Activated CD8-positive, alpha-beta T cell treated with anti-CD3 and anti-CD28 coated beads for 36 hours (primary cell): ENCODE measurements around the gene RPS6KL1. TPM values are rescaled to one million over a fixed set of nuclear protein-coding genes. Genes with fewer than 3 reads are reported as not detected.

Experiments
- ATAC-seq: fragments of 200-7000 bp; cut with Tn5 transposase; one replicate; pipeline ENCODE4 v1.10.0; 2021; ENCODE audit warnings: mild to moderate bottlenecking, moderate library complexity
- CTCF ChIA-PET: fragments of 350-600 bp; sonication (Branson Sonifier 250); formaldehyde crosslinking; loops from one replicate; lab custom pipeline; 2021; ENCODE audit warnings: antibody characterized with exemption; lab: Charles Lee
- POLR2A ChIA-PET: fragments of 350-600 bp; sonication (Branson Sonifier 250); formaldehyde crosslinking; loops from one replicate; lab custom pipeline; 2021; ENCODE audit warnings: antibody characterized with exemption; lab: Charles Lee
- DNase-seq: peaks from one replicate; pipeline ENCODE4 v3.0.0-alpha.2; 2020
- H3K27ac Mint-ChIP-seq: one replicate; pipeline ENCODE4 v1.8.0; 2021; ENCODE audit warnings: mild to moderate bottlenecking, mixed read lengths
- H3K27me3 Mint-ChIP-seq: one replicate; pipeline ENCODE4 v1.8.0; 2021; ENCODE audit warnings: mixed read lengths
- H3K36me3 Mint-ChIP-seq: one replicate; pipeline ENCODE4 v1.8.0; 2021; ENCODE audit warnings: low read depth, mixed read lengths
- H3K4me1 Mint-ChIP-seq: one replicate; pipeline ENCODE4 v1.8.0; 2021; ENCODE audit warnings: low read depth, mixed read lengths
- H3K4me3 Mint-ChIP-seq: one replicate; pipeline ENCODE4 v1.8.0; 2021; ENCODE audit warnings: mild to moderate bottlenecking, moderate library complexity, mixed read lengths
- H3K9me3 Mint-ChIP-seq: one replicate; pipeline ENCODE4 v1.8.0; 2021; ENCODE audit warnings: mixed read lengths
- CTCF ChIP-seq: fragments of 200-600 bp; IDR thresholded peaks from one replicate; pipeline ENCODE4 v1.8.0; 2022; ENCODE audit warnings: antibody characterized with exemption, mild to moderate bottlenecking
- intact Hi-C: fragments of 100-400 bp; cut with micrococcal nuclease; formaldehyde crosslinking; loops from one replicate; pipeline ENCODE4 v1.10.0; 2022
- total RNA-seq, 2 experiments: library from RNA; stranded (reverse); gene quantifications; one replicate each; pipeline ENCODE4 v1.2.3, GENCODE V29; 2021

RPS6KL1 gene
- total RNA-seq, 2 experiments from 2014 or later = 4.1 to 5.1 TPM

GRCh38 chr14:74952697-74953484 lies 29.8 kb upstream of the RPS6KL1 start:
- no peak overlapping the region for H3K4me3 Mint-ChIP-seq

GRCh38 chr14:74952180-74952665 lies 29.2 kb upstream of the RPS6KL1 start:
- H3K4me3 Mint-ChIP-seq = no peak overlapping the region
- DNase-seq = no peak
- ChIA-PET POLR2A (interaction anchor here (0.9 to 1.6 kb wide), 2 partner anchors 10 kb away, joined by 3 to 4 read pairs; no protein-coding TSS in a partner anchor), CTCF (interaction anchor here (0.5 to 1.4 kb wide), 3 partner anchors 12 to 702 kb away, joined by 3 to 5 read pairs (median 4); no protein-coding TSS in a partner anchor)
- no peaks in the 10 kb centered on the region for H3K36me3 Mint-ChIP-seq
- no peak overlapping the region for H3K27ac Mint-ChIP-seq
- peaks cover 10% of the 10 kb centered on the region for H3K27me3 Mint-ChIP-seq
- intact Hi-C loops = no loop called here
- no peaks in the 10 kb centered on the region for H3K9me3 Mint-ChIP-seq
- no peaks in the 10 kb centered on the region for H3K4me1 Mint-ChIP-seq
- ATAC-seq = no peak
- no peak for TF ChIP-seq CTCF

More at GRCh38 chr14:74952697-74953484, 29.8 kb upstream of the RPS6KL1 start:
- POLR2A ChIA-PET = interaction anchor here (0.9 to 1.6 kb wide), 2 partner anchors 10 to 11 kb away, joined by 3 to 4 read pairs; no protein-coding TSS in a partner anchor
- Mint-ChIP-seq H3K9me3 (no peaks in the 10 kb centered on the region), H3K36me3 (no peaks in the 10 kb centered on the region), H3K27me3 (peaks cover 10% of the 10 kb centered on the region), H3K27ac (no peak overlapping the region), H3K4me1 (no peaks in the 10 kb centered on the region)
- no peak for DNase-seq
- TF ChIP-seq CTCF = no peak
- intact Hi-C loops = no loop called here
- CTCF ChIA-PET = interaction anchor here (1.1 to 1.8 kb wide), 4 partner anchors 11 to 136 kb away, joined by 3 to 5 read pairs (median 4); no protein-coding TSS in a partner anchor
- ATAC-seq = no peak

- CTCF ChIA-PET = interaction anchor here (0.5 to 1.3 kb wide), 3 partner anchors 46 to 702 kb away, joined by 3 to 4 read pairs (median 3); no protein-coding TSS in a partner anchor
These were observed 28.6 kb upstream of the RPS6KL1 start for GRCh38 chr14:74951443-74952179.

GRCh38 chr14:74950795-74951442 lies 27.9 kb upstream of the RPS6KL1 start:
- CTCF ChIA-PET = interaction anchor here (1.1 kb wide), 1 partner anchor 138 kb away, joined by 3 read pairs; no protein-coding TSS in a partner anchor

More at GRCh38 chr14:74951443-74952179, 28.6 kb upstream of the RPS6KL1 start:
- Mint-ChIP-seq H3K36me3 (no peaks in the 10 kb centered on the region), H3K27ac (no peak overlapping the region), H3K9me3 (no peaks in the 10 kb centered on the region), H3K4me3 (no peak overlapping the region), H3K4me1 (no peaks in the 10 kb centered on the region), H3K27me3 (peaks cover 10% of the 10 kb centered on the region)
- POLR2A ChIA-PET = interaction anchor here (0.9 kb wide), 1 partner anchor 11 kb away, joined by 3 read pairs; no protein-coding TSS in a partner anchor
- intact Hi-C loops = no loop called here
- DNase-seq (no peak), ATAC-seq (no peak)
- no peak for TF ChIP-seq CTCF

More at GRCh38 chr14:74950795-74951442, 27.9 kb upstream of the RPS6KL1 start:
- intact Hi-C loops = no loop called here
- no peaks in the 10 kb centered on the region for H3K36me3 Mint-ChIP-seq
- POLR2A ChIA-PET = no interaction called here
- H3K27me3 Mint-ChIP-seq = peaks cover 4% of the 10 kb centered on the region
- ATAC-seq (no peak), DNase-seq (no peak)
- H3K27ac Mint-ChIP-seq = no peak overlapping the region
- H3K4me1 Mint-ChIP-seq = peaks cover 3% of the 10 kb centered on the region
- H3K4me3 Mint-ChIP-seq = no peak overlapping the region
- H3K9me3 Mint-ChIP-seq = no peaks in the 10 kb centered on the region
- no peak for TF ChIP-seq CTCF
